Hematopoietic multipotent progenitor cell treated with erythropoietin and hydrocortisone succinate and interleukin-3 and kit ligand, for 17 days (in vitro differentiated cells): ENCODE measurements around the gene NSUN5.
"Not testable (repeated sequence)": the region's sequence is repeated elsewhere in the genome, so short reads cannot be mapped to it uniquely, and the experiment has no call there.

Source experiments
- DNase-seq: peaks from one replicate; pipeline ENCODE4 v3.0.0-alpha.2; 2015; ENCODE audit warnings: low spot score

NSUN5 gene

DNA sequence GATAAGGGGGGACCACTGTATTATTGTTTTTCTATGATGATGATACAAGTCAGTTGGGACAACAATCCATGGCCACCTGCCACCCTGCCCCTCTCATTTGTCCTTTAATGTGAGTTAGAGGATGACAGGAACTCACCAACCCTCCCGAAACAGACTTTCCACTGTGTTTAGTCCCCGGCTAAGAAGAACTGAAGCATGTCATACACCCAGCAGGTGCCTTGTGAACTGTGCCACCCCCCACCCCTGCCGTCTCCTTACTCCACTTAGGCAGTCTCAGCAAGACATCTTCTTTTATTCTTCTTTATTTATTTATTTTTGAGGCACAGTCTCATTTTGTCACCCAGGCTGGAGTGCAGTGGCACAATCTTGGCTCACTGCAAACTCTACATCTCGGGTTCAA, 40.8 kb downstream of the NSUN5 start:
- DNase-seq, result not testable (repeated sequence)

DNA sequence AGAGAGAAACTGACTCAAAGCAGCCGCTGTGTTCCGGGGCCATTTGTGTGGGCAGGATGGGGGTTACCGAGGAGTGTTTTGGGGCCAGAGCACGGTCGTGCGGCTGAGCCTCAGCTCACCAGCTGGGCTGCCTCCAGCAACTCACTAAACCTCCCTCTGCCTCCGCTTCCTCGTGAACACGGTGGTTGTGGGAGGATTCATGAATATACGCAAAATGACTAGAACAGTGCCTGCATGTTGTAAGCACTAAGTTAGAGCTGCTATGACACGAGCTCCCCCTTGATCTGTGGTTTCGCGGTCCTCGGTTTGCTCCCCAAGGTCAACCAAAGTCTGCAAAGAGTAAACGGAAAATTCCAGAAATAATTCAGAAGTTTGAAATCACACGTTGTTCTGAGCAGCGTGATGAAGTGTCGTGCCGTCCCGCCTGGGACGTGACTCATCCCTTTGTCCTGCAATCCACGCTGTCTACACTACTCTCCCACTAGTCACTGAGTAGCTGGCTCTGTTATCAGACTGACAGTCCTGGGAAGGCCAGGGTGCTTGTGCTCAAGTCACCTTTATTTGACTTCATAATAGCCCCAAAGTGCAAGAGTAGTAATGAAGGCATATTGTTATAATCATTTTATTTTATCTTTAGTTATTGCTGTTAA, 41.8 kb downstream of the NSUN5 start:
- not testable (repeated sequence) for DNase-seq

GRCh38 chr7:73262416-73262815, 46.2 kb downstream of the NSUN5 start:
- DNase-seq, result not testable (repeated sequence)
